Trophoblast cell (in vitro differentiated cells and primary cell): ENCODE data around the gene FTL.
"Not testable (repeated sequence)": the region's sequence is repeated elsewhere in the genome, so short reads cannot be mapped to it uniquely, and the experiment has no call there.

Source experiments
- DNase-seq, 2 donors: peaks; one replicate each; pipeline ENCODE4 v3.0.0-alpha.2; 2016
- H2AFZ ChIP-seq: 2 replicates; pipeline ENCODE4 v1.6.1; 2013; ENCODE audit warnings: low read length, moderate library complexity, mild to moderate bottlenecking; ENCODE audit not compliant: insufficient read depth, poor library complexity
- H2AK5ac ChIP-seq: 2 replicates; pipeline ENCODE4 v1.6.1; 2013; ENCODE audit warnings: mild to moderate bottlenecking, low read length
- H2BK120ac ChIP-seq: 2 replicates; pipeline ENCODE4 v1.6.1; 2013; ENCODE audit warnings: low read length, mild to moderate bottlenecking, moderate library complexity; ENCODE audit not compliant: insufficient read depth, poor library complexity
- H2BK12ac ChIP-seq: 2 replicates; pipeline ENCODE4 v1.6.1; 2013; ENCODE audit warnings: mild to moderate bottlenecking, low read length, moderate library complexity
- H2BK5ac ChIP-seq: 2 replicates; pipeline ENCODE4 v1.6.1; 2013; ENCODE audit warnings: low read length, low read depth, moderate library complexity, mild to moderate bottlenecking; ENCODE audit not compliant: poor library complexity
- H3K14ac ChIP-seq: 2 replicates; pipeline ENCODE4 v1.6.1; 2013; ENCODE audit warnings: mild to moderate bottlenecking, low read length
- H3K18ac ChIP-seq: 2 replicates; pipeline ENCODE4 v1.6.1; 2013; ENCODE audit warnings: mild to moderate bottlenecking, low read length
- H3K23ac ChIP-seq: 2 replicates; pipeline ENCODE4 v1.6.1; 2013; ENCODE audit warnings: low read length
- H3K27ac ChIP-seq: 2 replicates; pipeline ENCODE4 v1.5.1; 2013; ENCODE audit warnings: low read depth, mild to moderate bottlenecking, inconsistent platforms, low read length, moderate library complexity
- H3K27me3 ChIP-seq: 2 replicates; pipeline ENCODE4 v1.6.1; 2013; ENCODE audit warnings: inconsistent platforms, mild to moderate bottlenecking, low read length, moderate library complexity; ENCODE audit not compliant: insufficient read depth
- H3K36me3 ChIP-seq, 2 experiments: 1 replicate in 1 of 2; 2 replicates in 1 of 2; pipeline ENCODE4 v1.6.1; 2013; ENCODE audit warnings: low read length in 2 of 2, mild to moderate bottlenecking in 2 of 2, moderate library complexity in 1 of 2; ENCODE audit not compliant: insufficient read depth in 2 of 2, control insufficient read depth in 1 of 2
- H3K4ac ChIP-seq: 2 replicates; pipeline ENCODE4 v1.6.1; 2013; ENCODE audit warnings: low read depth, mild to moderate bottlenecking, low read length, moderate library complexity
- H3K4me1 ChIP-seq, 2 experiments: 1 replicate in 1 of 2; 2 replicates in 1 of 2; pipeline ENCODE4 v1.6.1; 2013; ENCODE audit warnings: low read length in 2 of 2, mild to moderate bottlenecking in 2 of 2, moderate library complexity in 1 of 2; ENCODE audit not compliant: insufficient read depth in 2 of 2, control insufficient read depth in 1 of 2
- H3K4me2 ChIP-seq: 2 replicates; pipeline ENCODE4 v1.6.1; 2013; ENCODE audit warnings: inconsistent platforms, mild to moderate bottlenecking, low read length, moderate library complexity
- H3K4me3 ChIP-seq: 2 replicates; pipeline ENCODE4 v1.5.1; 2013; ENCODE audit warnings: mild to moderate bottlenecking, low read depth, low read length, inconsistent platforms
- H3K79me1 ChIP-seq: one replicate; pipeline ENCODE4 v1.6.1; 2013; ENCODE audit warnings: low read length
- H3K79me2 ChIP-seq: 2 replicates; pipeline ENCODE4 v1.6.1; 2013; ENCODE audit warnings: low read length, mild to moderate bottlenecking; ENCODE audit not compliant: control insufficient read depth, insufficient read depth, poor library complexity
- H3K9ac ChIP-seq: 2 replicates; pipeline ENCODE4 v1.6.1; 2013; ENCODE audit warnings: mild to moderate bottlenecking, low read length
- H3K9me3 ChIP-seq: 2 replicates; pipeline ENCODE4 v1.6.1; 2013; ENCODE audit warnings: low read depth, mild to moderate bottlenecking, control low read depth, inconsistent platforms, low read length; ENCODE audit not compliant: insufficient read depth
- H4K12ac ChIP-seq: 2 replicates; pipeline ENCODE4 v1.6.1; 2013; ENCODE audit warnings: low read depth, mild to moderate bottlenecking, low read length, moderate library complexity
- H4K8ac ChIP-seq: 2 replicates; pipeline ENCODE4 v1.6.1; 2013; ENCODE audit warnings: low read depth, mild to moderate bottlenecking, low read length, moderate library complexity
- H4K91ac ChIP-seq: one replicate; pipeline ENCODE4 v1.6.1; 2013; ENCODE audit warnings: low read depth, mild to moderate bottlenecking, low read length, moderate library complexity
- WGBS: extraction: QIAGEN DNeasy Blood & Tissue Kit; methylation state at CpG from one replicate; pipeline ENCODE4 v1.1.7; 2013; ENCODE audit warnings: missing lambda C conversion rate; ENCODE audit not compliant: insufficient read length, insufficient coverage; ENCODE audit errors: extremely low coverage; 5-methylcytosine and 5-hydroxymethylcytosine counted together

FTL gene

DNA sequence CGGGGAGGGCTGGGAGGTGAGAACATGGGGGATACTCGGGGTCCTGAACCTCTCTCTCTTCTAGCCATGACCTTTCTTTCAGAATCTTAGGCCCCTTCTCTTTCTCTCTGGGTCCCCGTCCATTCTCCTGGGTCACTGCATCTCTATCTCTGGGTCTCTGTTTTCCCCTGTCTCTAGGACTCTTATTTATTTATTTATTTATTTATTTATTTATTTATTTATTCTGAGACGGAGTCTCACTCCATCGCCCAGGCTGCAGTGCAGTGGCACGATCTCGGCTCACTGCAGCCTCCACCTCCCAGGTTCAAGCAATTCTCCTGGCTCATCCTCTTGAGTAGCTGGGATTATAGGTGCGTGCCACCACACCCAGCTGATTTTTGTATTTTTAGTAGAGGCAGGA, 45.8 kb upstream of the FTL start:
- not testable (repeated sequence) for DNase-seq, H3K9ac ChIP-seq, H3K9me3 ChIP-seq, H3K27me3 ChIP-seq, H4K8ac ChIP-seq, H3K14ac ChIP-seq, H3K4me2 ChIP-seq, H3K23ac ChIP-seq, H4K91ac ChIP-seq, H2BK120ac ChIP-seq, H3K4ac ChIP-seq, H2AFZ ChIP-seq, H3K18ac ChIP-seq, H3K79me2 ChIP-seq, H3K79me1 ChIP-seq, H4K12ac ChIP-seq, H3K4me1 ChIP-seq, H3K4me3 ChIP-seq, H2AK5ac ChIP-seq, H2BK12ac ChIP-seq, H3K27ac ChIP-seq, H2BK5ac ChIP-seq
- peaks cover 55% of the 10 kb centered on the region in 2 experiments for H3K36me3 ChIP-seq
- WGBS = no CpG with 5 or more reads among the region's 8 CpGs

DNA sequence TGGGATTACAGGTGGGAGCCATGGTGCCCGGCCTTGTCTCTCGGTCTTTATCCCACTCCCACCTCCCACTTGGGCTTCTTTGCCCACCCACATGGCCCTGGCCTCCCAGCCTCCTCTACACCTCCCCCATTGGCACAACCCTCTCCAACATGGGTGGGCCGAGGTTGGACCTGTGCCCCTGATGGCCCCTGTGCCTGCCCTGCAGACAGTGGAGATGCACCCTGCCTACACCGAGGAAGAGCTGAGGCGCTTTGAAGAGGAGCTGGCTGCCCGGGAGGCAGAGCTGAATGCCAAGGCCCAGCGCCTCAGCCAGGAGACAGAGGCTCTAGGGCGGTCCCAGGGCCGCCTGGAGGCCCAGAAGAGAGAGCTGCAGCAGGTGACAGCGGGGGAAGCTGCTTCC, 44.2 kb upstream of the FTL start:
- Histone ChIP-seq H4K12ac (no peak overlapping the region), H3K18ac (no peak overlapping the region), H3K79me1 (no peaks in the 10 kb centered on the region), H3K27ac (no peak overlapping the region), H2BK5ac (no peak overlapping the region), H3K14ac (no peak overlapping the region), H2AK5ac (no peak overlapping the region), H3K27me3 (no peaks in the 10 kb centered on the region), H4K91ac (no peak overlapping the region), H3K9me3 (no peaks in the 10 kb centered on the region), H3K79me2 (no peaks in the 10 kb centered on the region), H3K36me3 (peaks cover 47% of the 10 kb centered on the region in 2 experiments), H2AFZ (no peak overlapping the region), H3K4ac (no peak overlapping the region), H3K9ac (no peak overlapping the region), H3K23ac (no peak overlapping the region), H2BK120ac (no peak overlapping the region), H3K4me3 (no peak overlapping the region), H2BK12ac (no peak overlapping the region), H3K4me2 (no peak overlapping the region), H3K4me1 (no peaks in the 10 kb centered on the region), H4K8ac (no peak overlapping the region)
- WGBS = no CpG with 5 or more reads among the region's 10 CpGs
- no peak for DNase-seq

DNA sequence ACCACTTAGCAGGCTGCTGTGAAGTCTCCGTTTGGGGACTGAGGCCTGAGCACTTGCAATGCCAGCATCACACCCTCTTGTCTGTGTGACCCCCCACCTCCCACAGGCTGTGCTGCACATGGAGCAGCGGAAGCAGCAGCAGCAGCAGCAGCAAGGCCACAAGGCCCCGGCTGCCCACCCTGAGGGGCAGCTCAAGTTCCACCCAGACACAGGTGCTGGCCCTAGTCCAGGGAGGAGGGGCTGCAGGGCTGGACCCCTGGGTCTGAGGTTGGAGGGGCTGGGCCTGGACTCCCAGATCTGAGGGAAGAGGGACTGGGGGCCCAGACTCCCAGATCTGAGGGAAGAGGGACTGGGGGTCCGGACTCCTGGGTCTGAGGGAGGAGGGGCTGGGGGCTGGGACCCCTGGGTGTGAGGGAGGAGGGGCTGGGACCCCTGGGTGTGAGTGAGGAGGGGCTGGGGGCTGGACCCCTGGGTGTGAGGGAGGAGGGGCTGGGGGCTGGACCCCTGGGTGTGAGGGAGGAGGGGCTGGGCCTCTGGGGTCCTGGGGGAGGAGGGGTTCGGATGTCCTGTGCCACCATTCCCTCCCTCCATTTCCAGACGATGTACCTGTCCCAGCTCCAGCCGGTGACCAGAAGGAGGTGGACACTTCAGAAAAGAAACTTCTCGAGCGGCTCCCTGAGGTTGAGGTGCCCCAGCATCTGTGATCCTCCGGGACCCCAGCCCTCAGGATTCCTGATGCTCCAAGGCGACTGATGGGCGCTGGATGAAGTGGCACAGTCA, 43.2 kb upstream of the FTL start:
- WGBS = no CpG with 5 or more reads among the region's 12 CpGs
- no peaks in the 10 kb centered on the region for H3K4me1 ChIP-seq

DNA sequence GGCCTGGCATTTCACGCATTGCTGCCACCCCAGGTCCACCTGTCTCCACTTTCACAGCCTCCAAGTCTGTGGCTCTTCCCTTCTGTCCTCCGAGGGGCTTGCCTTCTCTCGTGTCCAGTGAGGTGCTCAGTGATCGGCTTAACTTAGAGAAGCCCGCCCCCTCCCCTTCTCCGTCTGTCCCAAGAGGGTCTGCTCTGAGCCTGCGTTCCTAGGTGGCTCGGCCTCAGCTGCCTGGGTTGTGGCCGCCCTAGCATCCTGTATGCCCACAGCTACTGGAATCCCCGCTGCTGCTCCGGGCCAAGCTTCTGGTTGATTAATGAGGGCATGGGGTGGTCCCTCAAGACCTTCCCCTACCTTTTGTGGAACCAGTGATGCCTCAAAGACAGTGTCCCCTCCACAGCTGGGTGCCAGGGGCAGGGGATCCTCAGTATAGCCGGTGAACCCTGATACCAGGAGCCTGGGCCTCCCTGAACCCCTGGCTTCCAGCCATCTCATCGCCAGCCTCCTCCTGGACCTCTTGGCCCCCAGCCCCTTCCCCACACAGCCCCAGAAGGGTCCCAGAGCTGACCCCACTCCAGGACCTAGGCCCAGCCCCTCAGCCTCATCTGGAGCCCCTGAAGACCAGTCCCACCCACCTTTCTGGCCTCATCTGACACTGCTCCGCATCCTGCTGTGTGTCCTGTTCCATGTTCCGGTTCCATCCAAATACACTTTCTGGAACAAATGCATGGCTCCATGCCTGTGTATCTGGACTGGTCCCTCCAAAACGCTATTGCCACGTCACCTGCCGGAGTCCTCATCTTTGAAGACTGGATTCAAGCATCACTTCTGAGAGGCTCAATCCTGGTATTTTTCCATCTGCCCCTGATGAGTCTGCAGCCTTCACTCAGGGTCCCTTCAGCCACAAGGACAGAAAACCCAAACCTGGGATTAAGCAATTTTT, 42.3 kb upstream of the FTL start:
- no peak overlapping the region for H2BK5ac ChIP-seq
- H3K27me3 ChIP-seq = no peaks in the 10 kb centered on the region
- H3K27ac ChIP-seq = no peak overlapping the region
- H4K8ac ChIP-seq = no peak overlapping the region
- no peaks in the 10 kb centered on the region for H3K4me1 ChIP-seq
- H3K79me2 ChIP-seq = no peaks in the 10 kb centered on the region
- no peak overlapping the region for H3K9ac ChIP-seq
- no peak overlapping the region for H2BK120ac ChIP-seq
- no CpG with 5 or more reads among the region's 18 CpGs for WGBS
- H2AFZ ChIP-seq = no peak overlapping the region
- no peak overlapping the region for H3K4me2 ChIP-seq
- no peaks in the 10 kb centered on the region for H3K79me1 ChIP-seq
- peaks cover 43 to 45% of the 10 kb centered on the region in 2 experiments for H3K36me3 ChIP-seq
- no peaks in the 10 kb centered on the region for H3K9me3 ChIP-seq
- no peak overlapping the region for H4K12ac ChIP-seq
- H3K18ac ChIP-seq = no peak overlapping the region
- no peak overlapping the region for H3K4ac ChIP-seq
- no peak overlapping the region for H3K23ac ChIP-seq
- H4K91ac ChIP-seq = no peak overlapping the region
- H2AK5ac ChIP-seq = no peak overlapping the region
- no peak overlapping the region for H3K14ac ChIP-seq
- no peak for DNase-seq
- H3K4me3 ChIP-seq = no peak overlapping the region
- no peak overlapping the region for H2BK12ac ChIP-seq

More for the DNA sequence above, 43.2 kb upstream of the FTL start:
- no peaks in the 10 kb centered on the region for H3K9me3 ChIP-seq
- no peaks in the 10 kb centered on the region for H3K79me1 ChIP-seq
- no peak overlapping the region for H3K27ac ChIP-seq
- H4K8ac ChIP-seq = no peak overlapping the region
- no peak overlapping the region for H3K4me3 ChIP-seq
- H4K91ac ChIP-seq = no peak overlapping the region
- no peak overlapping the region for H3K4me2 ChIP-seq
- H2AK5ac ChIP-seq = no peak overlapping the region
- no peak for DNase-seq
- no peaks in the 10 kb centered on the region for H3K27me3 ChIP-seq
- H3K79me2 ChIP-seq = no peaks in the 10 kb centered on the region
- peaks cover 44 to 47% of the 10 kb centered on the region in 2 experiments for H3K36me3 ChIP-seq
- no peak overlapping the region for H2AFZ ChIP-seq
- H2BK120ac ChIP-seq = no peak overlapping the region
- no peak overlapping the region for H2BK12ac ChIP-seq
- no peak overlapping the region for H3K14ac ChIP-seq
- no peak overlapping the region for H3K4ac ChIP-seq
- no peak overlapping the region for H3K9ac ChIP-seq
- H3K23ac ChIP-seq = no peak overlapping the region
- no peak overlapping the region for H4K12ac ChIP-seq
- no peak overlapping the region for H3K18ac ChIP-seq
- no peak overlapping the region for H2BK5ac ChIP-seq
